ENCODE measurements around the gene YAF2.

YAF2 gene

DNA sequence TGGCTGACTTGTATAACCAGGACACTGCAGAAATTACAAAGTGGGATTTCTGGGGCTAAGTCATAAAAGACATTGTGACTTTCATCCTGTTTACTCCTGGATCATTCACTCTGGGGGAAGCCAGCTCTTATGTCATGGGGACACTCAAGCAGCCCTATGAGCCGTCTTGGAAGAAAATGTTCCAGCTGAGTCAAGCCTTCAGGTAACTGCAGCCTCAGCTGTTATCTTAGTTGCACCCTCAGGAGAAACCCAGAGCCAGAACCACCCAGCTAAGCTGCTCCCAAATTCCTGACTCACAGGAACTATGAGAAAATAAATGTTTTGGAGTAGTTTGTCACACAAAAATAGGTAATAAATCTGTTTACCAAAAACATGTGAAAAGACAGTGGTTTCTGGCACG is 50.2 kb downstream of the YAF2 start:
- no peak for DNase-seq (ENCODE audit: low read depth)
- no peak for TF ChIP-seq CTCF (IDR thresholded peaks at IDR 0.05; ENCODE audit: control insufficient read depth, extremely low read depth, insufficient read depth)
- no peak overlapping the region for H3K4me3 ChIP-seq (ENCODE audit: low read depth, low read length)

DNA sequence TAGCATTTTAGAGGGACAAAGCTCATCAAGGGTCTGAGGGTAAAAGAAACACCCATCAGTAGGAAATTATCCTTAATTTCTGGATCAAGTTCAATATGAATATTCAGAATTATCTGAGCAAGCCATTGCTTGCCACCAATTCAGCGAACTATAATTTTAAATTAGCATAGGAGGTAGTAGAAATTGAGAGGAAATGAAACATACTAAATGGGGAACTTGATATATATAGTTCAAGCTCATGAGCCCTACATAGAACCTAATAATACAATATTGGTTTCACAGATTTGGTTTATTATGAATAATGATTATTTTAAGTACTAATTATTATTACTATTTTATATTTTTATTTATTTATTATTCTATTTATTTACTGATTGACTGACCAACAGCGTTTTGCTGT is 51.3 kb downstream of the YAF2 start:
- TF ChIP-seq CTCF (IDR thresholded peaks at IDR 0.05; ENCODE audit: control insufficient read depth, extremely low read depth, insufficient read depth): no peak
- DNase-seq (ENCODE audit: low read depth): no peak

DNA sequence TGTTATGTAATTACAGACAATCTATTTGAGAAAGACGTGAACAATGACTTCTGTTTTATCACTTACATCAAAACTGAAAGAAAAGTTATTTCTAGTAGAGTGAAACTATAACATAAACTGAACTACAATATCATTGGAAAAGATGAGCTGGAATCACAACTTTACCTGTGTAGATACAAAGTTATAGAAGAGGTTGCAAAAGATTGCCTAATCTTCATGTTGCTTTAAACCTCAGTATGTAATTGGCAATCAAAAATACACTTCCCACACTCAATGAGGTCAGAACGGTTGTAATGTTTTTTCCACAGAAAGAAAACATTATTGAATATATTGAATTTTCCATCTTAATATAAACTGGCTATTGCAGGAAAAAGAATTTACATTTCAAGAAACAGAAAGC is 55.7 kb downstream of the YAF2 start:
- no peak overlapping the region for H3K4me3 ChIP-seq (ENCODE audit: low read depth, low read length)
- DNase-seq (ENCODE audit: low read depth): no peak
- no peak for TF ChIP-seq CTCF (IDR thresholded peaks at IDR 0.05; ENCODE audit: control insufficient read depth, extremely low read depth, insufficient read depth)

More for the DNA sequence above, 51.3 kb downstream of the YAF2 start:
- H3K4me3 ChIP-seq (ENCODE audit: low read depth, low read length): no peak overlapping the region

DNA sequence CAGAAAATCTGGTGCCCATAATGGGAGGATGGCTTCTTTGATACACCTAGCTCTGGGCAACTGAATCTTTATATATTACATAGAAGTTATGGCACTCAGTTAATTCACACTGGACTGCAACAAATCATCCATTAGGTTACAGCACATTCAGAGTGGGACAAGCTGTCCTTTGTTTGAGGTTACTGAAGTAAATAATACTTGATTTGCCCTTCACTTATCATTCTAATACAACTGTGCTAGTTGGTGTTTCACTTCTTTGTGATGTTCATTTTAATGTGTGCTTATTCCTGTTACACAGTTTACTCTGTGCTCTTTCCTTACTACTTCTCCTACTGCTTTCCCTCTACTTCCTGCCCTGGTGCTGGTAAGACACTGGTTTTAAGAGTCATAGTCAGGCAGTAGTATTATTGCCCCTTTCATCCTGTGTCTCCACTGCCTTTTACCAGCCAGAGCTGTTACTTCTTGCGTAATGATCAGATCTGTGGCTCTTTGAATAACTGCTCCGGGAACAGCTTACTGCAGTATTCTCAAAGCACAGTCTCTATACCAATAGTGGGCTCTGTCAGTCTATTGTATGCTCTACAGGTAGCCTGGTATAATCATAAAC is 57.0 kb downstream of the YAF2 start:
- TF ChIP-seq CTCF (IDR thresholded peaks at IDR 0.05; ENCODE audit: control insufficient read depth, extremely low read depth, insufficient read depth): no peak
- no peak overlapping the region for H3K4me3 ChIP-seq (ENCODE audit: low read depth, low read length)
- DNase-seq (ENCODE audit: low read depth): no peak

GRCh38 chr12:42178101-42178500 is 59.9 kb downstream of the YAF2 start:
- no peak overlapping the region for H3K4me3 ChIP-seq (ENCODE audit: low read depth, low read length)
- no peak for DNase-seq (ENCODE audit: low read depth)
- no peak for TF ChIP-seq CTCF (IDR thresholded peaks at IDR 0.05; ENCODE audit: control insufficient read depth, extremely low read depth, insufficient read depth)

GRCh38 chr12:42174978-42175377 is 63.1 kb downstream of the YAF2 start:
- no peak for DNase-seq (ENCODE audit: low read depth)
- no peak for TF ChIP-seq CTCF (IDR thresholded peaks at IDR 0.05; ENCODE audit: control insufficient read depth, extremely low read depth, insufficient read depth)
- no peak overlapping the region for H3K4me3 ChIP-seq (ENCODE audit: low read depth, low read length)

DNA sequence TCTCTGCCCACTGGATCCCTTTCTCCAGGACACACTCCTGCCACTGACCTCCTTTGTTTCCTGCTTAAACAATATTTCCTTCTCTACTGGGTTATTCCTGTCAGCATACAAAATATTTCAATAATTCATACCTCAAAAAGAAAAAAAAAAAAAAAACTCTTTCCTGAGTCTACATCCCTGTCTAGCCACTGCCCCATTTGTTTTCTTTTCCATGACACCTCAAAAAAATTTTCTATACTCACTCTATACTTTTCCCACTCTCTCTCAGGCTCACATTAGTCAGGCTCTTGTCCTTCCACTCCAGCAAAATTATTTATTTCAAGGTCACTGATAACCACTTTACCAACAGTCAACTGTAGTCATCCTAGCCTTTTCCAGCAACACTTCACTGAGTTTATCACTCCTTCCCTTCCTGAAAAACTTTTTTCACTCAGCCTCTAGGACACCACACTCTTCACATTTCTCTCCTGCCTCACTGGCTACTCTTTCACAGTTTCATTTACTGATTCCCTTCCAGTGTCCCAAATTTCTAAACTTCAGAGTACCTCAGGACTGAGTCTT is 64.0 kb downstream of the YAF2 start:
- DNase-seq (ENCODE audit: low read depth): no peak
- TF ChIP-seq CTCF (IDR thresholded peaks at IDR 0.05; ENCODE audit: control insufficient read depth, extremely low read depth, insufficient read depth): no peak
- no peak overlapping the region for H3K4me3 ChIP-seq (ENCODE audit: low read depth, low read length)

All from LNCaP clone FGC (cell line).